Retina (tissue), 1 donor: ENCODE results near the gene BARX2.

ENCODE experiments used
- DNase-seq: peaks from one replicate; pipeline ENCODE4 v3.0.0-alpha.2; 2016

Gene BARX2

GRCh38 chr11:129404731-129405130 is 29.1 kb downstream of the BARX2 start:
- DNase-seq, result no peak

GRCh38 chr11:129408865-129409444 is 33.3 kb downstream of the BARX2 start:
- DNase-seq, result no peak

- no peak for DNase-seq
These were observed 34.8 kb downstream of the BARX2 start for GRCh38 chr11:129410395-129410960.

GRCh38 chr11:129412494-129412893 is 36.8 kb downstream of the BARX2 start:
- DNase-seq, result no peak

GRCh38 chr11:129414144-129414872 is 38.7 kb downstream of the BARX2 start:
- DNase-seq, result no peak

- no peak for DNase-seq
These were observed 40.6 kb downstream of the BARX2 start for GRCh38 chr11:129416080-129416820.

GRCh38 chr11:129417458-129417857 is 41.8 kb downstream of the BARX2 start:
- DNase-seq, result no peak

- no peak for DNase-seq
These were observed 42.4 kb downstream of the BARX2 start for GRCh38 chr11:129418039-129418438.

GRCh38 chr11:129419386-129419785 is 43.7 kb downstream of the BARX2 start:
- no peak for DNase-seq

- no peak for DNase-seq
These were observed 47.8 kb downstream of the BARX2 start for GRCh38 chr11:129423426-129423825.

GRCh38 chr11:129425214-129425613 is 49.6 kb downstream of the BARX2 start:
- DNase-seq, result no peak

- no peak for DNase-seq
These were observed 50.4 kb downstream of the BARX2 start for GRCh38 chr11:129426038-129426437.

GRCh38 chr11:129426776-129427175 is 51.1 kb downstream of the BARX2 start:
- DNase-seq, result no peak

- no peak for DNase-seq
These were observed 51.7 kb downstream of the BARX2 start for GRCh38 chr11:129427376-129427775.

GRCh38 chr11:129427816-129428406 is 52.3 kb downstream of the BARX2 start:
- no peak for DNase-seq

- no peak for DNase-seq
These were observed 52.9 kb downstream of the BARX2 start for GRCh38 chr11:129428557-129428956.

GRCh38 chr11:129434641-129435498 is 59.2 kb downstream of the BARX2 start:
- no peak for DNase-seq

- DNase-seq, result no peak
These were observed 60.0 kb downstream of the BARX2 start for GRCh38 chr11:129435499-129436245.

- DNase-seq, result no peak
These were observed 60.9 kb downstream of the BARX2 start for GRCh38 chr11:129436573-129436972.

GRCh38 chr11:129440028-129440713 is 64.5 kb downstream of the BARX2 start:
- no peak for DNase-seq

- DNase-seq, result no peak
These were observed 66.5 kb downstream of the BARX2 start for GRCh38 chr11:129442171-129442570.
